ENCODE measurements around the gene EPS8L3. TPM values are rescaled to one million over a fixed set of nuclear protein-coding genes. Genes with fewer than 3 reads are reported as not detected.
A peak's percentile ranks its signal among the peaks of the same experiment; 100 is the strongest.

EPS8L3 gene
- total RNA-seq, 5 donors from 2014 or later (not counting 1 experiment from before 2014, with no cell fraction given): 0.47 to 0.49 TPM; not detected in 3

DNA sequence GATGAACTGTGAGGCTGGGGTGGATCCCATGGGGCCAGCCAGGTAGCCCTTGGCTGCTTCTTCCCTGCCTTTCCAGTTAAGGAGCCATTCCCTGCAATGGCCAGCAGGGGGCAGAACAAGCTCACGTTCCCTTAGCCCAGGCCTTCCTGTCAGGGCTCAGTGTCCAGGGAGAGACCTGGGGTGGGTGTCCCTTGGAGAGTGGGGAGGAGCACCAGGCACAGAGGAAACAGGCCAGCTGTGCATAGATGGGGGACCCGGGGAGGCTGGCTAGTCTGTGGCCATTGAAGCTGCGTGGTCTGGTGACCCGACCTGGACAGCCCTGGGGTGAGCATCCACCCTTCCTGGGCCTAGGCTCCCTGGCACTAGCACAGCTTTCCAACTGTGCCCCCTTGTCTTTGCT is 13.2 kb upstream of the EPS8L3 start:
- DNase-seq (peak; percentile 38 to 88 (median 66)), ATAC-seq (replicated peaks in 1 of 4) (peak; percentile 76 to 83 (median 78))
- ChIA-PET POLR2A (interaction anchor here (1.0 kb wide), 2 partner anchors 207 to 208 kb away, joined by 3 to 13 read pairs; partner anchors contain the start of gene AHCYL1 (in 1 of the 2)), CTCF (interaction anchor here (0.6 to 10.9 kb wide), 31 partner anchors 11 to 383 kb away, joined by 3 to 254 read pairs (median 4); partner anchors contain the start of genes AHCYL1 (in 2 of the 2), GNAI3 (in 1 of the 2) and GSTM1 (in 1 of the 2))
- no peak overlapping the region for H3K4me3 Mint-ChIP-seq
- Histone ChIP-seq H3K27me3 (replicated peaks in 1 of 2; ENCODE audit: control insufficient read depth in 2 of 2, extremely low read depth in 1 of 2, insufficient read depth in 2 of 2, low read length in 1 of 2) (peaks cover 0 to 12% of the 10 kb centered on the region in 2 experiments), H3K4me3 (ENCODE audit: control insufficient read depth in 1 of 2, extremely low read depth in 1 of 2, low read length in 1 of 2) (no peak overlapping the region), H3K27ac (ENCODE audit: low read length) (no peak overlapping the region), H3K36me3 (ENCODE audit: control insufficient read depth in 2 of 2, extremely low read depth in 1 of 2, insufficient read depth in 1 of 2, low read length in 1 of 2) (no peaks in the 10 kb centered on the region), H3K9me3 (no peaks in the 10 kb centered on the region), H3K4me1 (ENCODE audit: control insufficient read depth in 1 of 2, extremely low read depth in 1 of 2, insufficient read depth in 2 of 2, low read length in 2 of 2) (peaks cover 0 to 18% of the 10 kb centered on the region in 2 experiments)
- peaks cover 7 to 16% (median 9%) of the 10 kb centered on the region in 3 donors for H3K4me1 Mint-ChIP-seq
- 38% methylated on average over 4 of the region's 4 CpGs for WGBS (ENCODE audit: insufficient coverage)
- no peaks in the 10 kb centered on the region for H3K27me3 Mint-ChIP-seq
- H3K27ac Mint-ChIP-seq: peak overlapping the region in 1 of 2 donors; percentile 58
- peaks cover 3% of the 10 kb centered on the region for H3K36me3 Mint-ChIP-seq
- H3K9me3 Mint-ChIP-seq: peaks cover 0 to 6% (median 0%) of the 10 kb centered on the region in 3 donors

DNA sequence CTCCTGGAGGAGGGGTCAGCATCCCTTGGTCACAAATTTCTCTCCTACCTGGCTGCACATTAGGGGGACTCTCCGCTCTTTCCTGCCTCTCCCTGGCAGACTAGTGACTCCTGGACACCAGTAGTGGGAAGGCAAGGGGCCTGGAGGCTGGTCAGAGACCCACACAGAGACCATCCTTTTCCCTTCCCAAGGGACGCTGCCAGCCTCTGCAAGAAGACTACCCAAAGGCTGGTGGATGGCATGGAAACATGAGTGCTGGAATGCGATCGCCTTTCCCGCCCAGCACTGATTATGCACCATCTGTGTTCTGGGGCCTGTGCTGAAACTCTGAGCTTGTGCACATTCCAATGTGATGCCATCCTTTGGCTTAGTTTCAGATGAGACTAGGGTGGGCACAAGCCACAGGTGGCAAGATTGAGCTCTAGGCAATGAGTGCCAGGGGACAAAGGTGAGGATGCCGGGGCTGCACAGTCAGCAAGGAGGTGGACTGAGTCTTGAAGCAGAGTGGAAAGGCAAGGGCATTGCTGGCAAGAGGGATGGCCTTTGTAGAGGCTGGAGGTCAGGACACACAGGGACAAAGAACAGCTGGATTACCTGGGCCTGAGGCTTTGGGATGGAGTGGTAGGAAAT is 12.6 kb upstream of the EPS8L3 start:
- Histone ChIP-seq H3K4me3 (ENCODE audit: control insufficient read depth in 1 of 2, extremely low read depth in 1 of 2, low read length in 1 of 2) (no peak overlapping the region), H3K27ac (ENCODE audit: low read length) (no peak overlapping the region), H3K27me3 (replicated peaks in 1 of 2; ENCODE audit: control insufficient read depth in 2 of 2, extremely low read depth in 1 of 2, insufficient read depth in 2 of 2, low read length in 1 of 2) (peaks cover 0 to 12% of the 10 kb centered on the region in 2 experiments), H3K9me3 (no peaks in the 10 kb centered on the region), H3K36me3 (ENCODE audit: control insufficient read depth in 2 of 2, extremely low read depth in 1 of 2, insufficient read depth in 1 of 2, low read length in 1 of 2) (no peaks in the 10 kb centered on the region), H3K4me1 (ENCODE audit: control insufficient read depth in 1 of 2, extremely low read depth in 1 of 2, insufficient read depth in 2 of 2, low read length in 2 of 2) (peaks cover 0 to 18% of the 10 kb centered on the region in 2 experiments)
- ATAC-seq (replicated peaks in 1 of 4) (no peak), DNase-seq (no peak)
- 89% methylated on average over 5 of the region's 6 CpGs for WGBS (ENCODE audit: insufficient coverage)
- ChIA-PET POLR2A (interaction anchor here (1.0 kb wide), 2 partner anchors 208 to 209 kb away, joined by 3 to 13 read pairs; partner anchors contain the start of gene AHCYL1 (in 1 of the 2)), CTCF (interaction anchor here (0.7 to 10.9 kb wide), 26 partner anchors 13 to 278 kb away, joined by 3 to 254 read pairs (median 4); partner anchors contain the start of genes AHCYL1 (in 2 of the 2) and GNAI3 (in 1 of the 2))
- Mint-ChIP-seq H3K36me3 (peaks cover 3% of the 10 kb centered on the region), H3K4me3 (no peak overlapping the region), H3K27ac (no peak overlapping the region), H3K27me3 (no peaks in the 10 kb centered on the region), H3K4me1 (peaks cover 7 to 16% (median 9%) of the 10 kb centered on the region in 3 donors), H3K9me3 (peaks cover 0 to 6% (median 0%) of the 10 kb centered on the region in 3 donors)

DNA sequence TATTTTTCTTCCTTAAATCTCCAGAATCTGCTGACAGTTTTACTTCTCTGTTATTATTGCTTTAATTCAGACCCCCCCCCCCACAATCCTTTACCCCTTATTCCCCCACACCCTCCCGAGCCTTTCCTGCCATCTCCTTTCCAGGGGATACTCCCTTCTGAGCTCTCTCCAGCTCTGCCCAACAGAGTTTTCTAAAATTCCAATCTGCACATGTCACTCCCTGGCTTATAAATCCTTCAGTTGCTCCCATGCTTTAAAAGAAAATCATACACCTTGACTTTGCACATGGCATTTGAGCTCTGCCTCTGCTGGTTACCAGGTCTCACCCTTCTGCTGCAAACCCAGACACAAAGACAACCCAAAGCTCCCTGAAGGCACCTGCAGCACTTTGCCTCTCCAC is 11.7 kb upstream of the EPS8L3 start:
- ATAC-seq (replicated peaks in 1 of 4) (no peak), DNase-seq (no peak)
- Histone ChIP-seq H3K4me1 (ENCODE audit: control insufficient read depth in 1 of 2, extremely low read depth in 1 of 2, insufficient read depth in 2 of 2, low read length in 2 of 2) (peaks cover 0 to 18% of the 10 kb centered on the region in 2 experiments), H3K9me3 (no peaks in the 10 kb centered on the region), H3K36me3 (ENCODE audit: control insufficient read depth in 2 of 2, extremely low read depth in 1 of 2, insufficient read depth in 1 of 2, low read length in 1 of 2) (no peaks in the 10 kb centered on the region), H3K27me3 (replicated peaks in 1 of 2; ENCODE audit: control insufficient read depth in 2 of 2, extremely low read depth in 1 of 2, insufficient read depth in 2 of 2, low read length in 1 of 2) (peaks cover 0 to 13% of the 10 kb centered on the region in 2 experiments), H3K4me3 (ENCODE audit: control insufficient read depth in 1 of 2, extremely low read depth in 1 of 2, low read length in 1 of 2) (no peak overlapping the region), H3K27ac (ENCODE audit: low read length) (no peak overlapping the region)
- CTCF ChIA-PET: interaction anchor here (0.6 to 10.9 kb wide), 13 partner anchors 16 to 229 kb away, joined by 3 to 254 read pairs (median 4); partner anchors contain the start of genes AHCYL1 (in 2 of the 2) and GSTM1 (in 1 of the 2)
- Mint-ChIP-seq H3K9me3 (peaks cover 0 to under 1% (median 0%) of the 10 kb centered on the region in 3 donors), H3K27ac (no peak overlapping the region), H3K36me3 (no peaks in the 10 kb centered on the region), H3K4me1 (peaks cover 7 to 16% (median 9%) of the 10 kb centered on the region in 3 donors), H3K27me3 (no peaks in the 10 kb centered on the region), H3K4me3 (no peak overlapping the region)
- POLR2A ChIA-PET: no interaction called here
- 63% methylated on average over 1 of the region's 1 CpG for WGBS (ENCODE audit: insufficient coverage)

DNA sequence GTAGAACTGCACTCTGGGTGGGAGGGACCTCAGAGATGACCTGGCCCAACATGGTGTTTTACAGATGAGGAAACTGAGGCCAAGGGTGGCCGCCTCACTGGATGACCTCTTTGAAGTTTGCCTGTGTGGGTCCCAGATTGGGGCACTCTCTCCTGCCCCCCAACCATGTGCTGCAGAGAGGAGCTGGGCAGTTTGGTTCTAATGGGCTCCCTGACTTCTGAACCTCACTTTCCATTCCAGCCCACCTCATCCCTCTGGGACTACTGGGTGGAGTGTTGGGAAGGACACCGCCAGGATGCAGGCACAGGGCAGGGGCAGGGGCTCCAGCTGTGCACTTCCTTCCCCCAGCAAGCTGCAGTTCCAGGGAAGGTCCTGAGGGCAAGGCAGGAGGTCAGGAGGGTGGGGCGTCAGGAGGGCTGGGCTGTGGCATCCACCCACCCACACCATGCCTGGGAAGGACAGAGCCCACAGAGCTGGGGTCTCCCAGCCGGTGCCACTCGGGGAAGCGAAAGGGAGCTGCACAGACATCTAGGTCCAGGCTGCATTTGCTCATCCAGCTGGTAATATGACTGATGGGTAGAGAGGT is 10.3 kb upstream of the EPS8L3 start:
- Histone ChIP-seq H3K4me3 (ENCODE audit: control insufficient read depth in 1 of 2, extremely low read depth in 1 of 2, low read length in 1 of 2) (no peak overlapping the region), H3K36me3 (ENCODE audit: control insufficient read depth in 2 of 2, extremely low read depth in 1 of 2, insufficient read depth in 1 of 2, low read length in 1 of 2) (no peaks in the 10 kb centered on the region), H3K4me1 (ENCODE audit: control insufficient read depth in 1 of 2, extremely low read depth in 1 of 2, insufficient read depth in 2 of 2, low read length in 2 of 2) (peaks cover 0 to 18% of the 10 kb centered on the region in 2 experiments), H3K27me3 (replicated peaks in 1 of 2; ENCODE audit: control insufficient read depth in 2 of 2, extremely low read depth in 1 of 2, insufficient read depth in 2 of 2, low read length in 1 of 2) (peaks cover 0 to 20% of the 10 kb centered on the region in 2 experiments), H3K27ac (ENCODE audit: low read length) (no peak overlapping the region), H3K9me3 (no peaks in the 10 kb centered on the region)
- ChIA-PET CTCF (interaction anchor here (0.5 to 10.9 kb wide), 14 partner anchors 17 to 664 kb away, joined by 3 to 254 read pairs (median 4); partner anchors contain the start of genes AHCYL1 (in 2 of the 2) and GNAI3 (in 1 of the 2)), POLR2A (interaction anchor here in 1 of 2 donors (1.0 kb wide), 1 partner anchor 210 kb away, joined by 5 read pairs; the partner anchor contains the start of gene AHCYL1)
- H3K27me3 Mint-ChIP-seq: no peaks in the 10 kb centered on the region
- H3K27ac Mint-ChIP-seq: no peak overlapping the region
- H3K4me3 Mint-ChIP-seq: no peak overlapping the region
- WGBS (ENCODE audit: insufficient coverage): 100% methylated on average over 1 of the region's 6 CpGs
- H3K36me3 Mint-ChIP-seq: no peaks in the 10 kb centered on the region
- ATAC-seq (replicated peaks in 1 of 4) (no peak), DNase-seq (no peak)
- H3K4me1 Mint-ChIP-seq: peaks cover 7 to 16% (median 9%) of the 10 kb centered on the region in 3 donors
- H3K9me3 Mint-ChIP-seq: no peaks in the 10 kb centered on the region

DNA sequence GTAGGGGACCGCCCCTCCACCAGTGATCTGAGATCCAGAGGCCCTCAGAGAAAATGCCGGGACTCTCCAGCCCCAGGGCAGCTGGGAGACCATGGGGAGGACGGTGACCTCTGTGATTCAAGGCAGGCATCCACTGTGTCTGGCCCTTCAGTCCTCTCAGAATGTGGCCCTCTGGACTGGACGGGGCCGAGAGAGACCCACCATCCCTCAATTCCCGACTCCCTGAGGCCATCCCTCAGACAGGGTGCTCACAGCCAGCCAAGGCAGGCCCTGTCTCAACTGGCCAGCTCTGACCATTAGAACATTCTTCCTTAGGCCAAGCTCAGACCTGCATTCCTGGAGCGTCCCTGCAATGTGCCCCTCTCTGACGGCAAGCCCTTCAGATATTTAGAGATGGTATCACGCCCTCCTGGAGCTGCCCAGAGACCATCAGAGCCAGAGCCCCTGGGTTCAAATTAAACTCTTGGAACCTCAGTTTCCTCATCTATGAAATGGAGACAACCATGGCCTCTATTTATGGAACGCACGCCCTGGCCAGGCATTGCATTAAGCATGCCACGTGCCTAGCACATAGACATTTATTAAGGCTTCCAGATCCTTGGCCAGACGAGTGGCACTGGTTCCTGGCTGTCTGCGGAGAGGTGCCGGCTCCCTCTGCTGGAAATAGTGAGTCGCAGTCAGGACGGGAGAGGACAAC is 9.6 kb upstream of the EPS8L3 start:
- peaks cover 7 to 16% (median 9%) of the 10 kb centered on the region in 3 donors for H3K4me1 Mint-ChIP-seq
- no peak overlapping the region for H3K27ac Mint-ChIP-seq
- DNase-seq: peak; percentile 37 to 82 (median 60)
- Histone ChIP-seq H3K4me3 (ENCODE audit: control insufficient read depth in 1 of 2, extremely low read depth in 1 of 2, low read length in 1 of 2) (no peak overlapping the region), H3K4me1 (ENCODE audit: control insufficient read depth in 1 of 2, extremely low read depth in 1 of 2, insufficient read depth in 2 of 2, low read length in 2 of 2) (peaks cover 0 to 18% of the 10 kb centered on the region in 2 experiments), H3K27me3 (replicated peaks in 1 of 2; ENCODE audit: control insufficient read depth in 2 of 2, extremely low read depth in 1 of 2, insufficient read depth in 2 of 2, low read length in 1 of 2) (peaks cover 0 to 20% of the 10 kb centered on the region in 2 experiments), H3K9me3 (no peaks in the 10 kb centered on the region), H3K36me3 (ENCODE audit: control insufficient read depth in 2 of 2, extremely low read depth in 1 of 2, insufficient read depth in 1 of 2, low read length in 1 of 2) (no peaks in the 10 kb centered on the region), H3K27ac (ENCODE audit: low read length) (no peak overlapping the region)
- ATAC-seq (replicated peaks in 1 of 4): peak; percentile 83 to 94 (median 86)
- H3K36me3 Mint-ChIP-seq: no peaks in the 10 kb centered on the region
- no peaks in the 10 kb centered on the region for H3K9me3 Mint-ChIP-seq
- H3K4me3 Mint-ChIP-seq: no peak overlapping the region
- ChIA-PET POLR2A (no interaction called here), CTCF (interaction anchor here (0.5 to 10.9 kb wide), 13 partner anchors 18 to 232 kb away, joined by 3 to 254 read pairs (median 4); partner anchors contain the start of genes AHCYL1 (in 2 of the 2) and GNAI3 (in 1 of the 2))
- 48% methylated on average over 17 of the region's 17 CpGs for WGBS (ENCODE audit: insufficient coverage)
- no peaks in the 10 kb centered on the region for H3K27me3 Mint-ChIP-seq
